ENCODE measurements around the gene MYBL2.

- TF ChIP-seq EZH2phosphoT487 (IDR thresholded peaks at IDR 0.05; ENCODE audit: low read depth, severe bottlenecking, unreplicated experiment) = no peak
- TF ChIP-seq CTCF (IDR thresholded peaks at IDR 0.05; ENCODE audit: poor library complexity) = no peak
These were observed 64.6 kb downstream of the MYBL2 start for GRCh38 chr20:43731469-43731868.
